HT-29 (cell line): ENCODE results near the gene FOSB. TPM values are rescaled to one million over a fixed set of nuclear protein-coding genes. Genes with fewer than 3 reads are reported as not detected.
A peak's percentile ranks its signal among the peaks of the same experiment; 100 is the strongest.

Experiments
- DNase-seq: peaks from one replicate; pipeline ENCODE4 v3.0.0-alpha.2; 2015; ENCODE audit warnings: low spot score
- total RNA-seq: library from RNA; depleted of rRNA; stranded (reverse); fragments of >200 nt; shearing (Covaris generic); gene quantifications from 2 replicates; pipeline ENCODE4 v1.2.3, GENCODE V29; 2014

FOSB gene
- total RNA-seq, 1 experiment from 2014 or later = 253 TPM

- DNase-seq = peak; percentile 100
Observed at GRCh38 chr19:45478454-45479238, 10.8 kb downstream of the FOSB start.

GRCh38 chr19:45483033-45483432 lies 15.2 kb downstream of the FOSB start:
- no peak for DNase-seq

GRCh38 chr19:45484273-45484945 lies 16.6 kb downstream of the FOSB start:
- DNase-seq = peak; percentile 28

- DNase-seq = peak; percentile 100
Observed at GRCh38 chr19:45485305-45486077, 17.7 kb downstream of the FOSB start.

GRCh38 chr19:45488708-45489107 lies 20.9 kb downstream of the FOSB start:
- no peak for DNase-seq

- no peak for DNase-seq
Observed at GRCh38 chr19:45489216-45489855, 21.5 kb downstream of the FOSB start.

- DNase-seq = no peak
Observed at GRCh38 chr19:45492137-45492626, 24.4 kb downstream of the FOSB start.

- no peak for DNase-seq
Observed at GRCh38 chr19:45492627-45493470, 25.1 kb downstream of the FOSB start.

GRCh38 chr19:45494261-45494916 lies 26.6 kb downstream of the FOSB start:
- DNase-seq = no peak

GRCh38 chr19:45495178-45495577 lies 27.4 kb downstream of the FOSB start:
- DNase-seq = no peak

- no peak for DNase-seq
Observed at GRCh38 chr19:45496349-45496953, 28.7 kb downstream of the FOSB start.

GRCh38 chr19:45497791-45498190 lies 30.0 kb downstream of the FOSB start:
- DNase-seq = no peak

- no peak for DNase-seq
Observed at GRCh38 chr19:45498411-45499195, 30.8 kb downstream of the FOSB start, which contains the start of gene PPM1N. TSS of gene PPM1N (plus strand) at chr19:45498443. CDS start at chr19:45498473, 30 bp downstream.

GRCh38 chr19:45499196-45500180 lies 31.7 kb downstream of the FOSB start:
- DNase-seq = peak; percentile 79

GRCh38 chr19:45500918-45501729 lies 33.3 kb downstream of the FOSB start:
- DNase-seq = no peak

GRCh38 chr19:45501730-45502014 lies 33.9 kb downstream of the FOSB start:
- DNase-seq = no peak

GRCh38 chr19:45502111-45502510 lies 34.3 kb downstream of the FOSB start:
- DNase-seq = no peak
